Chondrocyte (in vitro differentiated cells): Measurements from ENCODE around the gene ADCY1. TPM values are rescaled to one million over a fixed set of nuclear protein-coding genes. Genes with fewer than 3 reads are reported as not detected.

ENCODE experiments used
- DNase-seq: peaks from one replicate; pipeline ENCODE4 v3.0.0; 2021; ENCODE audit warnings: mixed read lengths, low spot score
- H3K27ac Mint-ChIP-seq: one replicate; pipeline ENCODE4 v1.8.0; 2021; ENCODE audit warnings: mild to moderate bottlenecking, moderate library complexity, mixed read lengths; ENCODE audit not compliant: unreplicated experiment
- H3K27me3 Mint-ChIP-seq: 2 replicates; pipeline ENCODE4 v1.8.0; 2021; ENCODE audit warnings: low read depth, mixed read lengths
- H3K36me3 Mint-ChIP-seq: 2 replicates; pipeline ENCODE4 v1.8.0; 2021; ENCODE audit warnings: low read depth, mixed read lengths
- H3K4me1 Mint-ChIP-seq: 2 replicates; pipeline ENCODE4 v1.8.0; 2021; ENCODE audit warnings: low read depth, mild to moderate bottlenecking, mixed read lengths
- H3K4me3 Mint-ChIP-seq: one replicate; pipeline ENCODE4 v1.8.0; 2021; ENCODE audit warnings: mild to moderate bottlenecking, moderate library complexity, mixed read lengths; ENCODE audit not compliant: unreplicated experiment
- H3K9me3 Mint-ChIP-seq: 2 replicates; pipeline ENCODE4 v1.8.0; 2021; ENCODE audit warnings: low read depth, mixed read lengths
- CTCF ChIP-seq: fragments of 200-600 bp; sonication (generic); IDR thresholded peaks from 2 replicates; pipeline ENCODE4 v1.5.0; 2021; ENCODE audit warnings: antibody characterized with exemption, mild to moderate bottlenecking, moderate library complexity
- total RNA-seq: library from RNA; stranded (reverse); gene quantifications from 3 replicates; pipeline ENCODE4 v1.2.1, GENCODE V29; 2021

Gene ADCY1
- total RNA-seq, 1 donor from 2014 or later = 0.50 TPM

- no peak for DNase-seq
- Mint-ChIP-seq H3K4me1 (no peaks in the 10 kb centered on the region), H3K27me3 (no peaks in the 10 kb centered on the region), H3K9me3 (no peaks in the 10 kb centered on the region), H3K36me3 (no peaks in the 10 kb centered on the region), H3K27ac (no peak overlapping the region), H3K4me3 (no peak overlapping the region)
- TF ChIP-seq CTCF = no peak
These were observed 80.2 kb downstream of the ADCY1 start for GRCh38 chr7:45654341-45654740.

GRCh38 chr7:45655539-45655938 is 81.4 kb downstream of the ADCY1 start:
- H3K4me1 Mint-ChIP-seq = no peaks in the 10 kb centered on the region
- no peaks in the 10 kb centered on the region for H3K36me3 Mint-ChIP-seq

GRCh38 chr7:45656431-45656830 is 82.3 kb downstream of the ADCY1 start:
- DNase-seq = no peak
- no peaks in the 10 kb centered on the region for H3K4me1 Mint-ChIP-seq
- H3K4me3 Mint-ChIP-seq = no peak overlapping the region
- no peaks in the 10 kb centered on the region for H3K9me3 Mint-ChIP-seq
- no peak overlapping the region for H3K27ac Mint-ChIP-seq
- no peak for TF ChIP-seq CTCF
- no peaks in the 10 kb centered on the region for H3K27me3 Mint-ChIP-seq
- H3K36me3 Mint-ChIP-seq = no peaks in the 10 kb centered on the region

More at GRCh38 chr7:45655539-45655938, 81.4 kb downstream of the ADCY1 start:
- Mint-ChIP-seq H3K9me3 (no peaks in the 10 kb centered on the region), H3K4me3 (no peak overlapping the region), H3K27ac (no peak overlapping the region), H3K27me3 (no peaks in the 10 kb centered on the region)
- TF ChIP-seq CTCF = no peak
- no peak for DNase-seq

- Mint-ChIP-seq H3K9me3 (no peaks in the 10 kb centered on the region), H3K27me3 (no peaks in the 10 kb centered on the region), H3K4me1 (no peaks in the 10 kb centered on the region), H3K27ac (no peak overlapping the region), H3K36me3 (no peaks in the 10 kb centered on the region), H3K4me3 (no peak overlapping the region)
- DNase-seq = no peak
- no peak for TF ChIP-seq CTCF
These were observed 83.1 kb downstream of the ADCY1 start for GRCh38 chr7:45657136-45657889.

GRCh38 chr7:45657890-45658715 is 83.9 kb downstream of the ADCY1 start:
- Mint-ChIP-seq H3K27ac (no peak overlapping the region), H3K9me3 (no peaks in the 10 kb centered on the region), H3K27me3 (no peaks in the 10 kb centered on the region), H3K36me3 (no peaks in the 10 kb centered on the region), H3K4me1 (no peaks in the 10 kb centered on the region), H3K4me3 (no peak overlapping the region)
- DNase-seq = peak; percentile 81
- no peak for TF ChIP-seq CTCF
